ENCODE results near the gene CRELD2. TPM values are rescaled to one million over a fixed set of nuclear protein-coding genes. Genes with fewer than 3 reads are reported as not detected.
A peak's percentile ranks its signal among the peaks of the same experiment; 100 is the strongest.

Gene CRELD2
- total and polyA plus RNA-seq, 2 of the 13 experiments (the other 11 are each of a cell fraction or from before 2014, with no cell fraction given), result 17.2 to 44.7 TPM

- TF ChIP-seq PBX2 (CRISPR knock-in tag; IDR thresholded peaks at IDR 0.05) (no peak), MED13 (CRISPR knock-in tag; IDR thresholded peaks at IDR 0.05) (peak; percentile 55), ZNF335 (CRISPR knock-in tag; IDR thresholded peaks at IDR 0.05) (no peak), POLR2AphosphoS5 (IDR thresholded peaks at IDR 0.05; ENCODE audit: low read depth, low read length) (peak; percentile 83), RBAK (CRISPR knock-in tag; IDR thresholded peaks at IDR 0.05) (no peak), ZNF546 (CRISPR knock-in tag; conservative IDR thresholded peaks at IDR 0.05) (peak; percentile 52; the same call in 1 of the 2 replicates), ZNF496 (CRISPR knock-in tag; IDR thresholded peaks at IDR 0.05; ENCODE audit: insufficient replicate concordance) (no peak), NCOR1 (IDR thresholded peaks at IDR 0.05; ENCODE audit: borderline replicate concordance, low read length) (no peak), GATA4 (IDR thresholded peaks at IDR 0.05; ENCODE audit: borderline replicate concordance, low read depth) (0 out of 2 replicates have a peak, but pooled peaks have one; percentile 23), ZUFSP (CRISPR knock-in tag; IDR thresholded peaks at IDR 0.05; ENCODE audit: borderline replicate concordance) (no peak), MAFK (conservative IDR thresholded peaks at IDR 0.05 in 1 of 2, IDR thresholded peaks at IDR 0.05 in 1 of 2; ENCODE audit: low read length in 2 of 2) (no peak), NFKB2 (CRISPR knock-in tag; IDR thresholded peaks at IDR 0.05; ENCODE audit: borderline replicate concordance) (no peak; the same call in 1 of the 2 replicates), PAX8 (CRISPR knock-in tag; IDR thresholded peaks at IDR 0.05; ENCODE audit: borderline replicate concordance) (no peak), ZNF17 (CRISPR knock-in tag; IDR thresholded peaks at IDR 0.05) (no peak), ZMYM4 (CRISPR knock-in tag; IDR thresholded peaks at IDR 0.05) (peak; percentile 64; the same call in 1 of the 2 replicates)
- TF ChIP-seq, protein P1, sequence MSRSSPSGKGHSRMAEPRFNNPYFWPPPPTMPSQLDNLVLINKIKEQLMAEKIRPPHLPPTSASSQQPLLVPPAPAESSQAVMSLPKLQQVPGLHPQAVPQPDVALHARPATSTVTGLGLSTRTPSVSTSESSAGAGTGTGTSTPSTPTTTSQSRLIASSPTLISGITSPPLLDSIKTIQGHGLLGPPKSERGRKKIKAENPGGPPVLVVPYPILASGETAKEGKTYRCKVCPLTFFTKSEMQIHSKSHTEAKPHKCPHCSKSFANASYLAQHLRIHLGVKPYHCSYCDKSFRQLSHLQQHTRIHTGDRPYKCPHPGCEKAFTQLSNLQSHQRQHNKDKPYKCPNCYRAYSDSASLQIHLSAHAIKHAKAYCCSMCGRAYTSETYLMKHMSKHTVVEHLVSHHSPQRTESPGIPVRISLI (CRISPR knock-in tag; IDR thresholded peaks at IDR 0.05; ENCODE audit: borderline replicate concordance), result no peak
- TF ChIP-seq, protein P2, sequence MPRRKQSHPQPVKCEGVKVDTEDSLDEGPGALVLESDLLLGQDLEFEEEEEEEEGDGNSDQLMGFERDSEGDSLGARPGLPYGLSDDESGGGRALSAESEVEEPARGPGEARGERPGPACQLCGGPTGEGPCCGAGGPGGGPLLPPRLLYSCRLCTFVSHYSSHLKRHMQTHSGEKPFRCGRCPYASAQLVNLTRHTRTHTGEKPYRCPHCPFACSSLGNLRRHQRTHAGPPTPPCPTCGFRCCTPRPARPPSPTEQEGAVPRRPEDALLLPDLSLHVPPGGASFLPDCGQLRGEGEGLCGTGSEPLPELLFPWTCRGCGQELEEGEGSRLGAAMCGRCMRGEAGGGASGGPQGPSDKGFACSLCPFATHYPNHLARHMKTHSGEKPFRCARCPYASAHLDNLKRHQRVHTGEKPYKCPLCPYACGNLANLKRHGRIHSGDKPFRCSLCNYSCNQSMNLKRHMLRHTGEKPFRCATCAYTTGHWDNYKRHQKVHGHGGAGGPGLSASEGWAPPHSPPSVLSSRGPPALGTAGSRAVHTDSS (CRISPR knock-in tag; conservative IDR thresholded peaks at IDR 0.05), result no peak
- TF ChIP-seq, protein P3, sequence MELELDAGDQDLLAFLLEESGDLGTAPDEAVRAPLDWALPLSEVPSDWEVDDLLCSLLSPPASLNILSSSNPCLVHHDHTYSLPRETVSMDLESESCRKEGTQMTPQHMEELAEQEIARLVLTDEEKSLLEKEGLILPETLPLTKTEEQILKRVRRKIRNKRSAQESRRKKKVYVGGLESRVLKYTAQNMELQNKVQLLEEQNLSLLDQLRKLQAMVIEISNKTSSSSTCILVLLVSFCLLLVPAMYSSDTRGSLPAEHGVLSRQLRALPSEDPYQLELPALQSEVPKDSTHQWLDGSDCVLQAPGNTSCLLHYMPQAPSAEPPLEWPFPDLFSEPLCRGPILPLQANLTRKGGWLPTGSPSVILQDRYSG (CRISPR knock-in tag; IDR thresholded peaks at IDR 0.05), result peak; percentile 66; the same call in 1 of the 2 replicates
- TF ChIP-seq, protein P4, sequence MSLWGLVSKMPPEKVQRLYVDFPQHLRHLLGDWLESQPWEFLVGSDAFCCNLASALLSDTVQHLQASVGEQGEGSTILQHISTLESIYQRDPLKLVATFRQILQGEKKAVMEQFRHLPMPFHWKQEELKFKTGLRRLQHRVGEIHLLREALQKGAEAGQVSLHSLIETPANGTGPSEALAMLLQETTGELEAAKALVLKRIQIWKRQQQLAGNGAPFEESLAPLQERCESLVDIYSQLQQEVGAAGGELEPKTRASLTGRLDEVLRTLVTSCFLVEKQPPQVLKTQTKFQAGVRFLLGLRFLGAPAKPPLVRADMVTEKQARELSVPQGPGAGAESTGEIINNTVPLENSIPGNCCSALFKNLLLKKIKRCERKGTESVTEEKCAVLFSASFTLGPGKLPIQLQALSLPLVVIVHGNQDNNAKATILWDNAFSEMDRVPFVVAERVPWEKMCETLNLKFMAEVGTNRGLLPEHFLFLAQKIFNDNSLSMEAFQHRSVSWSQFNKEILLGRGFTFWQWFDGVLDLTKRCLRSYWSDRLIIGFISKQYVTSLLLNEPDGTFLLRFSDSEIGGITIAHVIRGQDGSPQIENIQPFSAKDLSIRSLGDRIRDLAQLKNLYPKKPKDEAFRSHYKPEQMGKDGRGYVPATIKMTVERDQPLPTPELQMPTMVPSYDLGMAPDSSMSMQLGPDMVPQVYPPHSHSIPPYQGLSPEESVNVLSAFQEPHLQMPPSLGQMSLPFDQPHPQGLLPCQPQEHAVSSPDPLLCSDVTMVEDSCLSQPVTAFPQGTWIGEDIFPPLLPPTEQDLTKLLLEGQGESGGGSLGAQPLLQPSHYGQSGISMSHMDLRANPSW (CRISPR knock-in tag; IDR thresholded peaks at IDR 0.05; ENCODE audit: borderline replicate concordance), result no peak; the same call in 1 of the 2 replicates
These were observed 41.9 kb downstream of the CRELD2 start, which contains the start of gene PIM3 (continued) for GRCh38 chr22:49960159-49961004.

Measured in HepG2 (cell line).